Measurements from ENCODE around the gene OLFML2A.

DNA sequence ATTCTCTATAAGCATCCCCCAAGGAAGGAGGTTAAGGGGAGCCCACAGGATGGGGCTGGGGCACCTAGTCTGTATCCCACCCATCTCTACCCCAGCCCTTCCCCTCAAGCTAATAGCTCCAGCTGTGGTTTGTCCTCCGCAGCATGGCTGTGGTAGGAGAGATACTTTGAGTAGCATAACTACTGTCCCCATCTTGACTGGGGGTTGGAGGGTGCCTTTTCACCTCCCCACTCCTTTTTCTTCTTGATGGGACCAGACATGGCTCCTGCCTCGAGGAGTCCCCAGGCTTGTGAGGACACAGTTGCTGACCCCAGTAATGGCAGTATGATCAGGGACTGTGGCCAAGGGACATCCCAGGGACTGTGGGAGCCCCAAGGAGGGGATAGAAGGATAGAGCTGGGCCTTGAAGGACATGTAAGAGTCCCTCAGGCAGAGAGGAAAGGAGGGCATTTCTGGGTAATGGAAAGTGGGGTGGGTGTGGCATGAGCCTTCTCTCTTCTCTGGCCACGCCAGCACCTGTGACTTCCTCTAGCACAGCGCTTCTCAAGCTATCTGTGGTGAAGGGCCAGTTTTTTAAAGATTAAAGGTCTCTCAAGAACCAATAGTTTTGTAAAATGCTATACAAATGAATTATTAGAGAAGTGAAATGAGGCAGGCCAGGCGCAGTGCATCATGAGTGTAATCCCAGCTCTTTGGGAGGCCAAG lies 14.0 kb downstream of the OLFML2A start:
- TF ChIP-seq, protein P1, sequence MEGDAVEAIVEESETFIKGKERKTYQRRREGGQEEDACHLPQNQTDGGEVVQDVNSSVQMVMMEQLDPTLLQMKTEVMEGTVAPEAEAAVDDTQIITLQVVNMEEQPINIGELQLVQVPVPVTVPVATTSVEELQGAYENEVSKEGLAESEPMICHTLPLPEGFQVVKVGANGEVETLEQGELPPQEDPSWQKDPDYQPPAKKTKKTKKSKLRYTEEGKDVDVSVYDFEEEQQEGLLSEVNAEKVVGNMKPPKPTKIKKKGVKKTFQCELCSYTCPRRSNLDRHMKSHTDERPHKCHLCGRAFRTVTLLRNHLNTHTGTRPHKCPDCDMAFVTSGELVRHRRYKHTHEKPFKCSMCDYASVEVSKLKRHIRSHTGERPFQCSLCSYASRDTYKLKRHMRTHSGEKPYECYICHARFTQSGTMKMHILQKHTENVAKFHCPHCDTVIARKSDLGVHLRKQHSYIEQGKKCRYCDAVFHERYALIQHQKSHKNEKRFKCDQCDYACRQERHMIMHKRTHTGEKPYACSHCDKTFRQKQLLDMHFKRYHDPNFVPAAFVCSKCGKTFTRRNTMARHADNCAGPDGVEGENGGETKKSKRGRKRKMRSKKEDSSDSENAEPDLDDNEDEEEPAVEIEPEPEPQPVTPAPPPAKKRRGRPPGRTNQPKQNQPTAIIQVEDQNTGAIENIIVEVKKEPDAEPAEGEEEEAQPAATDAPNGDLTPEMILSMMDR (conservative IDR thresholded peaks at IDR 0.05; ENCODE audit: low read length), result no peak
- TF ChIP-seq EZH2phosphoT487 (IDR thresholded peaks at IDR 0.05; ENCODE audit: borderline replicate concordance), result no peak
